Central memory CD8-positive, alpha-beta T cell (primary cell): ENCODE results near the gene NID2.

Experiments used
- ATAC-seq: fragments of 150-1000 bp; cut with Tn5 transposase; replicated peaks from 2 replicates; pipeline ENCODE4 v1.10.0; 2022; ENCODE audit warnings: mild to moderate bottlenecking, moderate FRiP score, moderate number of reproducible peaks; ENCODE audit not compliant: poor library complexity, severe bottlenecking; ENCODE audit errors: extremely low read depth
- DNase-seq, 2 donors: peaks; one replicate each; pipeline ENCODE4 v3.0.0; 2021; ENCODE audit warnings: low spot score in 2 of 2
- H3K27ac Mint-ChIP-seq: one replicate; pipeline ENCODE4 v1.8.0; 2022; ENCODE audit warnings: low read depth, mild to moderate bottlenecking, moderate library complexity, mixed read lengths
- H3K27me3 Mint-ChIP-seq: one replicate; pipeline ENCODE4 v1.8.0; 2022; ENCODE audit warnings: mixed read lengths
- H3K36me3 Mint-ChIP-seq: one replicate; pipeline ENCODE4 v1.8.0; 2022; ENCODE audit warnings: mild to moderate bottlenecking, moderate library complexity, mixed read lengths; ENCODE audit not compliant: insufficient read depth
- H3K4me1 Mint-ChIP-seq: one replicate; pipeline ENCODE4 v1.8.0; 2022; ENCODE audit warnings: mixed read lengths
- H3K4me3 Mint-ChIP-seq: one replicate; pipeline ENCODE4 v1.8.0; 2022; ENCODE audit warnings: mild to moderate bottlenecking, moderate library complexity, mixed read lengths
- H3K9me3 Mint-ChIP-seq: one replicate; pipeline ENCODE4 v1.8.0; 2022; ENCODE audit warnings: mixed read lengths

NID2 gene

GRCh38 chr14:52091928-52092327 is 23.1 kb upstream of the NID2 start:
- Mint-ChIP-seq H3K9me3 (no peaks in the 10 kb centered on the region), H3K27ac (no peak overlapping the region), H3K4me3 (no peak overlapping the region), H3K4me1 (no peaks in the 10 kb centered on the region), H3K36me3 (no peaks in the 10 kb centered on the region), H3K27me3 (peaks cover 14% of the 10 kb centered on the region)
- no peak for ATAC-seq
- no peak for DNase-seq

- Mint-ChIP-seq H3K4me3 (no peak overlapping the region), H3K9me3 (no peaks in the 10 kb centered on the region), H3K36me3 (no peaks in the 10 kb centered on the region), H3K27me3 (peaks cover 14% of the 10 kb centered on the region), H3K4me1 (no peaks in the 10 kb centered on the region), H3K27ac (no peak overlapping the region)
- DNase-seq (no peak), ATAC-seq (no peak)
These were observed 22.1 kb upstream of the NID2 start for GRCh38 chr14:52090936-52091335.

GRCh38 chr14:52089218-52089617 is 20.4 kb upstream of the NID2 start:
- ATAC-seq: no peak
- H3K27ac Mint-ChIP-seq: no peak overlapping the region
- no peaks in the 10 kb centered on the region for H3K4me1 Mint-ChIP-seq

GRCh38 chr14:52086711-52087110 is 17.9 kb upstream of the NID2 start:
- no peaks in the 10 kb centered on the region for H3K4me1 Mint-ChIP-seq
- ATAC-seq (no peak), DNase-seq (no peak)
- H3K4me3 Mint-ChIP-seq: no peak overlapping the region
- peaks cover 14% of the 10 kb centered on the region for H3K27me3 Mint-ChIP-seq
- H3K27ac Mint-ChIP-seq: no peak overlapping the region
- H3K36me3 Mint-ChIP-seq: peaks cover 2% of the 10 kb centered on the region
- no peaks in the 10 kb centered on the region for H3K9me3 Mint-ChIP-seq

More at GRCh38 chr14:52089218-52089617, 20.4 kb upstream of the NID2 start:
- peaks cover 14% of the 10 kb centered on the region for H3K27me3 Mint-ChIP-seq
- no peaks in the 10 kb centered on the region for H3K9me3 Mint-ChIP-seq
- DNase-seq: no peak
- peaks cover 1% of the 10 kb centered on the region for H3K36me3 Mint-ChIP-seq
- H3K4me3 Mint-ChIP-seq: no peak overlapping the region

GRCh38 chr14:52082903-52083302 is 14.0 kb upstream of the NID2 start:
- Mint-ChIP-seq H3K4me1 (no peaks in the 10 kb centered on the region), H3K27me3 (no peaks in the 10 kb centered on the region), H3K36me3 (peaks cover 4% of the 10 kb centered on the region), H3K9me3 (no peaks in the 10 kb centered on the region), H3K27ac (no peak overlapping the region), H3K4me3 (no peak overlapping the region)
- no peak for ATAC-seq
- DNase-seq: no peak

GRCh38 chr14:52081964-52082363 is 13.1 kb upstream of the NID2 start:
- DNase-seq: no peak
- Mint-ChIP-seq H3K36me3 (peaks cover 4% of the 10 kb centered on the region), H3K4me3 (no peak overlapping the region), H3K4me1 (no peaks in the 10 kb centered on the region), H3K9me3 (no peaks in the 10 kb centered on the region), H3K27me3 (no peaks in the 10 kb centered on the region), H3K27ac (no peak overlapping the region)
- no peak for ATAC-seq

GRCh38 chr14:52080808-52081755 is 12.2 kb upstream of the NID2 start:
- ATAC-seq (no peak), DNase-seq (no peak)
- Mint-ChIP-seq H3K9me3 (no peaks in the 10 kb centered on the region), H3K36me3 (peaks cover 4% of the 10 kb centered on the region), H3K4me1 (no peaks in the 10 kb centered on the region), H3K27ac (no peak overlapping the region), H3K27me3 (no peaks in the 10 kb centered on the region), H3K4me3 (no peak overlapping the region)

GRCh38 chr14:52080158-52080800 is 11.4 kb upstream of the NID2 start:
- no peak overlapping the region for H3K4me3 Mint-ChIP-seq
- DNase-seq: no peak
- no peak overlapping the region for H3K27ac Mint-ChIP-seq
- no peaks in the 10 kb centered on the region for H3K9me3 Mint-ChIP-seq
- ATAC-seq: no peak
- peaks cover 4% of the 10 kb centered on the region for H3K36me3 Mint-ChIP-seq
- H3K27me3 Mint-ChIP-seq: no peaks in the 10 kb centered on the region
- H3K4me1 Mint-ChIP-seq: no peaks in the 10 kb centered on the region

- no peak overlapping the region for H3K4me3 Mint-ChIP-seq
- ATAC-seq (no peak), DNase-seq (no peak)
- no peaks in the 10 kb centered on the region for H3K4me1 Mint-ChIP-seq
- no peaks in the 10 kb centered on the region for H3K9me3 Mint-ChIP-seq
- H3K36me3 Mint-ChIP-seq: peaks cover 4% of the 10 kb centered on the region
- H3K27me3 Mint-ChIP-seq: no peaks in the 10 kb centered on the region
- no peak overlapping the region for H3K27ac Mint-ChIP-seq
These were observed 10.5 kb upstream of the NID2 start for GRCh38 chr14:52079239-52079959.

GRCh38 chr14:52078721-52079120 is 9.9 kb upstream of the NID2 start:
- Mint-ChIP-seq H3K27me3 (no peaks in the 10 kb centered on the region), H3K4me3 (no peak overlapping the region)

GRCh38 chr14:52078095-52078531 is 9.3 kb upstream of the NID2 start:
- no peak for DNase-seq
- H3K4me3 Mint-ChIP-seq: no peak overlapping the region
- H3K4me1 Mint-ChIP-seq: peaks cover 6% of the 10 kb centered on the region
- peaks cover 2% of the 10 kb centered on the region for H3K36me3 Mint-ChIP-seq
- no peaks in the 10 kb centered on the region for H3K9me3 Mint-ChIP-seq
- no peak overlapping the region for H3K27ac Mint-ChIP-seq
- no peak for ATAC-seq
- H3K27me3 Mint-ChIP-seq: no peaks in the 10 kb centered on the region

More at GRCh38 chr14:52078721-52079120, 9.9 kb upstream of the NID2 start:
- H3K27ac Mint-ChIP-seq: no peak overlapping the region
- no peaks in the 10 kb centered on the region for H3K9me3 Mint-ChIP-seq
- peaks cover 2% of the 10 kb centered on the region for H3K36me3 Mint-ChIP-seq
- DNase-seq (no peak), ATAC-seq (no peak)
- peaks cover 6% of the 10 kb centered on the region for H3K4me1 Mint-ChIP-seq

GRCh38 chr14:52077256-52077979 is 8.6 kb upstream of the NID2 start:
- no peak overlapping the region for H3K4me3 Mint-ChIP-seq
- H3K27ac Mint-ChIP-seq: no peak overlapping the region
- no peak for DNase-seq
- peaks cover 2% of the 10 kb centered on the region for H3K36me3 Mint-ChIP-seq
- ATAC-seq: no peak
- H3K27me3 Mint-ChIP-seq: no peaks in the 10 kb centered on the region
- peaks cover 6% of the 10 kb centered on the region for H3K4me1 Mint-ChIP-seq
- H3K9me3 Mint-ChIP-seq: no peaks in the 10 kb centered on the region
